T1000 (cell line): ENCODE data around the gene ASCL2.

Experiments used
- DNase-seq: peaks from one replicate; lab custom pipeline; 2025; ENCODE audit warnings: mixed read lengths; lab: John Stamatoyannopoulos, UW

The ASCL2 gene

DNA sequence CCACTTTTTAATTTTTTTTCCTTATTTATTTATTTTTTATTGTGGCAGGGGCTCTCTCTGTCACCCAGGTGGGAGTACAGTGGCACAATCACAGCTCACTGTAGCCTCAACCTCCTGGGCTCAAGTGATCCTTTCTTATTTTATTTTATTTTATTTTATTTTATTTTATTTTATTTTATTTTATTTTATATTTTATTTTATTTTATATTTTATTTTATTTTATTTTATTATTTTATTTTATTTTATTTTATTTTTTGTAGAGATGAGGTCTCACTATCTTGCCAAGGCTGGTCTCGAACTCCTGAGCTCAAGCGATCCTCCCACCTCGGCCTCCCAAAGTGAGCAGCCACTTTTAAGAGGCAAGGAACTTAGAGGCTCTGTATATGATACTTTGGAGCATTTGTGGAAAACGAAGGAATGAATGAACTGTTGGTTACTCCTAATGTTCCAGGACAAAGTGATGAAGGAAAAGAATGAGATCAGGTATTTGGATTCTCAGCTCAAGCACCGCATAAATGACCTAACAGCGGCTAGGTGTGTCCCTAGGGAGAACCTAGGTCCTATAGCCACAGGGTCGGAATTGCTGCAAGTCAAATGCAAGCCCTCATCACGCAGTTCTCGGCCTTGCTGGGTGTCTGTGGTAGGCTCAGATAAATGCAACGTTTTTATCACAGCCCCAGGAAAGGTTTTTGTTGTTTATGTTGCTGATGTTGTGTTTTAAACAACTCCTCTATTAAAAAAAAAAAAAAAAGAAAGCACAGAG lies 36.5 kb downstream of the ASCL2 start:
- DNase-seq, result no peak

DNA sequence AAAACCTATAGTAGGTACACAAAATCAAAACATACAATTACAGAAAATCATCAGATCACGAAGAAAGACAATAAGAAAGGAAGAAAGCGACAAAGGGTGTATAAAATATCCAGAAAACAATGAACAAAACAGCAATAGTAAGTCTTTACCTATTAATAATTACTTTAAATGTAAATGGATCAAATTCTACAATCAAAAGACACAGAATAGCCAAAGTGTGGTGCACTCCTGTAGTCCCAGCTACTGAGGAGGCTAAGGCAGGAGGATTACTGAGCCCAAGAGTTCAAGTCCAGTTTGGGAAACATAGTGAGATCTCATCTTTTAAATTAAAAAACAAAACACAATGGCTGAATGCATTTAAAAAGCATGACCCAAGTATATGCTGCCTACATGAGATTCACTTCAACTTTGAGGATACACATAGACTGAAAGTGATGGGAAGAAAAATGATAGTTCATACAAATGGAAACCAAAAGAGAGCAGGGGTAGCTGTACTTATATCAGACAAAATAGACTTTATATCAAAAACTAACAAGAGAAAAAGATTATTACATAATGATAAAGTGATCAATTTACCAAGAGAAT lies 40.6 kb downstream of the ASCL2 start:
- DNase-seq, result no peak

DNA sequence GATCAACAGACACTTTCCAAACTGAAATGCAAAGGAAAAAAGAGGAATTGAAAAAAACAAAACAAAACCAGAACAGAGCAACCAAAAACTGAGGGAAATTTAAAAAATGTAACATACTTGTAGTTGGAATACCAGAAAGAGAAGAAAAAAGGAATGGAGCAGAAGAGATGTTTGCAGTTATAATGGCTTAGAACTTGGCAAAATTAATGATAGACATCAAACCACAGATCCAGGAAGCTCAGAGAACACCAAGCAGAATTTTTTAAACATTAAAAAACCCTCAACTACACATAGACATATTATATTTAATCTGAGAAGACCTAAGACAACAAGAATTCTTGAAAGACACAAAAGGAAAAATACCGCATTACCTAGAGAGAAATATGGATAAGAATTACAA lies 46.1 kb downstream of the ASCL2 start:
- DNase-seq, result no peak

DNA sequence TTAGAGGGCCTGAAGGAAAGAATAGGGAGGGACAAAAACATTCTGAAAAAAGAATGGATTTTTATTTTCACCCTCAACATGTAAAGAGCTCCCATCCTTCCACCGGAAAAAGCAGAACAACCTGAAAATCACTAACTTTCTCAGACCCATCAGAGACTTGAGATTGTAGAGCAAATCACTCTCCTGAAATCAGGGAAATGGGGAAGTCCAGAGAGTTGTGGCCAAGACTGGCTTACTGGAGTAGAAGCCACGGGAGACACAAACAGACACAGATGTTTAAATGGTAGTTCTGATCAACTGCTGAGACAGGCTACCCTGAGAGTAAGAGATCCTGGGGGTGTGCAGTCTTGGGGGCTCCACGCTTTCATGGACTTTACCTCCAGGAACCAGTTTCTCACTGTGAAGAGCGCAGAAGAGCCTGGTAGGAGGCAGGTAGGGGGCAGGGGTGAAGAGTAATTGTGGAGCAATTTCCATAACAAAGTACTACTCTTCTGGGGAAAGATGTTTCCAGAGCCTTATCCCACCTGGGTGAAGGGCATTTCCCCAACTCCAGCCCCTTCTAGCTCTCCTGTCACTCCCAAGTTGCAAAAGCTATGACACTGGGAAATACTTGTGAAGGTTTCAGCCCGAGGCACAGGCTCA lies 47.1 kb downstream of the ASCL2 start:
- DNase-seq, result no peak

DNA sequence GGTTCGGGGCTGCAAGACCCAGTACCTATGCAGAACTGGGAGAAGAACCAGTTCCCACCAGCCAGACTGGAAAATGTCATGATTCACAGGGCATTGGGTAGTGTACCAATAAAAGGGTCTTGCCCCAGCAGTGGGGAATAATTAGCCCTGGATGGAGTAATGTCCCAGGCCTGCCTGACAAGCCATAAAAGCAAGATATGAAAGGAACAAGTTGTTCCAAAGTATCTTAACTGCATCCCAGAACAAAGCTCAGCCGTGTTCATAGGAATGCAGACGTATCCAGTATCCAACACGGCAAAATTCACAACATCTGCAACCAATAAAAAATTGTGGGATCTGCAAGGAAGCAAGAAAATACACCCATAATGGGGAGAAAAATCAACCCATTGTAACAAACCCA lies 47.9 kb downstream of the ASCL2 start:
- no peak for DNase-seq

DNA sequence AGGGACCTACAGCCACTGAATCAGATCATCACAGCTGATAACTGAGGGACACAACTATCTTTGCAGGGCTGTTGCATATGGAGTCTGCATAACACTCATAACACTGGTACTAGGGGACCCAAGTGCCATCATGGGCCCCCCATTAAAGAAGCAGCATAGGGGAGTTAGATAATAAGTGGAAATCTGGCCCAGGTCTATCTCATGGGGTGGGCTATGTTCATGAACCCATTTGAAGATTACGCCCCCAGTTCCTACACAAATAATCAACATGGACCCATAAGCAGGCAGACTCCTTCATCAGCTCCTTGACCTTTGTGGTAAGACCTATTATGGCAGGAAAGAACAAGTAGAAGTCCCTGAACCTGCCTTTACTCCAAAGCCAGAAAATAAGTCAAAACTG lies 48.8 kb downstream of the ASCL2 start:
- no peak for DNase-seq

DNA sequence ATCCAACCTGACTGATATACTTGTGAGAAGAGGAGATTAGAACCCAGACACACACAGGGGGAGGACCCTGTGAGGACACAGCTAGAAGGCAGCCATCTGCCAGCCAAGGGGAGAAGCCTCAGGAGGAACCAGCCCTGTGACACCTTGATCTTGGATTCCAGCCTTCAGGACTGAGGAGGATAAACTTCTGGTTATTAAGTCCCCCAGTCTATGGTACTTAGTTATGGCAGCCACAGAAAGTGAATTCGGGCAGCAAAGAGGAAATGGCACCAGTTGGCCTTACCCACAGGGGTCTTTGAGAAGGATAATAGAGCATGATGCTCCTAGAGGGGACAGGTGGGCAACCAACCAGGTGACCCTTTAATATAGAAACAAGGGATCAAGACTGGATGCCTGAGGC lies 49.4 kb downstream of the ASCL2 start:
- DNase-seq, result no peak

DNA sequence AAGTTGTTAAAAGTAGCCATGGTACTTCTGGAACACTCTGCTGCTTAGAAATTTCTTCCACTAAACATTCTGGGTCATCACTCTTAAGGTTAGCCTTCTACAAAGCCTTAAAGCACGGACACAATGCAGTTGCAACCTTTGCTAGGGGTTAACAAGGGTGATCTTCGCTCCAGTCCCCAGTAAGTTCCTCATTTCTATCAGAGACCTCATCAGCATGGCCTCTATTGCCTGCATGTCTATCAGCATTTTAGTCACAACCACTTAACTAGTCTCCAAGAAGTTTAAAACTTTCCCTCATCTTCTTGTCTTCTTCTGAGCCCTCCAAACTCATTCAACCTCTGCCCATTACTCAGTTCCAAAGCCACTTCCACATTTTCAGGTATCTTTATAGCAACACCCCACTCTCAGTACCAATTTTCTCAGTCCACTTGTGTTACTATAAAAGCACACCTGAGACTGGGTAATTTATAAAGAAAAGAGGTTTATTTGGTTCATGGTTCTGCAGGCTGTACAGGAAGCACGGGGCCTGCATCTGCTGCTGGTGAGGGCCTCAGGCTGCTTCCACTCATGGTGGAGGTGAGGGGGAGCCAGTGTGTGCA lies 50.1 kb downstream of the ASCL2 start:
- DNase-seq, result no peak

DNA sequence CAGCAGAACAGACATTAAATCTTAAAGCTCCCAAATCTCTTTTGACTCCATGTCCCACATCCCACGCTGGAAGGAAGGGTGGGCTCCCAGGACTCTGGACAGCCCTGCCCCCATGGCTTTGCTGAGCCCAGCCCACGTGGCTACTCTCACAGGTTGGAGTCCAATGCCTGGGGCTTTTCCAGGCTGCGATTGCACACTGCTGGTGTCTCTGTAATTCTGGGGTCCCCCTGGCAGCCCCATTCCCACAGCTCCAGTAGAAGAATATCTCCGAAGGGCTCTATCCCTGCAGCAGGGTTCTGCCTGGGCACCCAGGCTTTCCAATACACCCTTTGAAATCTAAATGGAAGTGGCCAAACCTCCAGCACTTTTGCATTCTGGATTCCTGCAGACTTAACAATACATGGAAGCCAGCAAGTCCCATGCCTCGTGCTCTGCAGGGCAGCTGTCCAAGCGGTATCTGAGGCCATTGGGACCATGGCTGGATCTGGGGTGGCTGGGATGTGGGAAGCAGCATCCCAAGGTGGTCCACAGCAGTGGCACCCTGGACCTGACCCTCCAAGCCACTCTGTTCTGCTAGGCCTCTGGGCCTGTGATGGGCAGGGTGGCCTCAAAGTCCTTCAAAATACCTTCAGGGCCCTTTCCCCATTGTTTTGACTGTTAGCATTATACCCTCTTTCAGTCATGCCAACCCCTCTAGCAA lies 50.9 kb downstream of the ASCL2 start:
- DNase-seq, result no peak
